GM21576 (cell line): Measurements from ENCODE around the gene BMP5.

ENCODE experiments used
- ATAC-seq: cut with Tn5 transposase; IDR thresholded peaks from one replicate; pipeline ENCODE4 v1.9.1; 2021; ENCODE audit warnings: mild to moderate bottlenecking, moderate library complexity; ENCODE audit not compliant: unreplicated experiment

BMP5 gene

GRCh38 chr6:55726144-55726543, 149.2 kb downstream of the BMP5 start:
- ATAC-seq, result no peak

GRCh38 chr6:55714831-55715230, 160.6 kb downstream of the BMP5 start:
- ATAC-seq, result no peak

GRCh38 chr6:55713436-55713835, 162.0 kb downstream of the BMP5 start:
- ATAC-seq, result no peak

GRCh38 chr6:55708711-55709110, 166.7 kb downstream of the BMP5 start:
- no peak for ATAC-seq

GRCh38 chr6:55705451-55706440, 169.6 kb downstream of the BMP5 start:
- ATAC-seq, result no peak

- no peak for ATAC-seq
These were observed 171.0 kb downstream of the BMP5 start for GRCh38 chr6:55704421-55704820.
